ENCODE measurements around the gene ADARB1. TPM values are rescaled to one million over a fixed set of nuclear protein-coding genes. Genes with fewer than 3 reads are reported as not detected.
"Not testable (repeated sequence)": the region's sequence is repeated elsewhere in the genome, so short reads cannot be mapped to it uniquely, and the experiment has no call there.

Gene ADARB1
- total RNA-seq, 2 experiments from 2014 or later = 27.5 to 28.6 TPM

DNA sequence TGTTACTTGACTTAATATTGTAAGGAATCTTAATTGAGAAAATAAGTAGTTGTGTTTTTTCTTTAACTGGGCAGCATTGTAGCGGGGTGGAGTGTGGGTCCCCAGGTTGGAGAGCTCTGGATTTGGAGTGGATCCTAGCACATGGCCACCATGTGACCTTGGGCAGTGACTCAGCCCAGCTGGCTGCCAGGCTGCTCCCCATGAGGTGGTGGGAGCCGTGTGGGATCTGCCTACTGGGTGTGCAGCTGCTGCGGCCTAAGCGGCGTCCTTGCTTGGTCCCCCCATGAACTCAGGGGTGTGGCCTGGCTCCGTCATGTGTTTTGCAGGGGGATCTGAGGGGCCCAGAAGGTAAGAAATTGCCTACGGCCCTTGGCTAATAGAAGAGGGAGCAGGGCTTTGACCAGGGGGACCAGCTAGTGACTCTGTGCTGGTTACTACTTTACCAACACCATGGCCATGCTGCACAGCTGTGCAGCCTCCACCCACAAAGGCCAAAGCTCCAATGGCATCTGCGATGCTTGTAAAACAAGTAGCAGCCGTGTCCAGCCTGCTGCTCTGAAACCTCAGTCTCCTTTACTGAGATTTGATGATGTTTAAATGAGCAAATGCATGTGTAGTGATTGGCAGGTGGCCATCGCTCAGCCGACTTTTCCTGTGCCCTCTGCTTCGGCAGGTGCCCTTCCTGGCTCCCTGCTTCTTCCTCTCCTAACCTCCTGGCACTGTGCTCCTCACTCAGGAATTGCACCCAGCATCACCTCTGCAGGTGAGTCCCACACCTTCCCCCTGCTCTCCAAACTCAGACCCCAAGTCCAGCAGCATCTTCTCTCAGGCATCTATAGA lies 68.3 kb downstream of the ADARB1 start:
- no peaks in the 10 kb centered on the region for H3K9me3 ChIP-seq (ENCODE audit: control insufficient read depth in 1 of 2, insufficient read depth in 1 of 2, low read length in 2 of 2)
- DNase-seq (no peak), ATAC-seq (ENCODE audit: poor library complexity) (no peak)
- intact Hi-C loops (cut with DNase I, micrococcal nuclease) = no loop called here
- Mint-ChIP-seq H3K27ac (no peak overlapping the region), H3K4me3 (no peak overlapping the region), H3K9me3 (no peaks in the 10 kb centered on the region), H3K4me1 (ENCODE audit: low read depth) (peaks cover 13% of the 10 kb centered on the region), H3K36me3 (ENCODE audit: low read depth) (peaks cover 49% of the 10 kb centered on the region), H3K27me3 (no peaks in the 10 kb centered on the region)
- H3K4me1 ChIP-seq (ENCODE audit: insufficient read depth, low read length) = peaks cover 8% of the 10 kb centered on the region
- H3K27ac ChIP-seq (ENCODE audit: low read depth in 1 of 2, low read length in 2 of 2) = no peak overlapping the region
- H3K4me3 ChIP-seq (ENCODE audit: low read length) = no peak overlapping the region
- CTCF ChIA-PET = interaction anchor here (3.3 kb wide), 1 partner anchor 14 kb away, joined by 12 read pairs; no protein-coding TSS in a partner anchor
- H3K36me3 ChIP-seq (ENCODE audit: insufficient read depth, low read length) = peaks cover 10% of the 10 kb centered on the region
- POLR2A ChIA-PET = no interaction called here
- TF ChIP-seq, protein P1, sequence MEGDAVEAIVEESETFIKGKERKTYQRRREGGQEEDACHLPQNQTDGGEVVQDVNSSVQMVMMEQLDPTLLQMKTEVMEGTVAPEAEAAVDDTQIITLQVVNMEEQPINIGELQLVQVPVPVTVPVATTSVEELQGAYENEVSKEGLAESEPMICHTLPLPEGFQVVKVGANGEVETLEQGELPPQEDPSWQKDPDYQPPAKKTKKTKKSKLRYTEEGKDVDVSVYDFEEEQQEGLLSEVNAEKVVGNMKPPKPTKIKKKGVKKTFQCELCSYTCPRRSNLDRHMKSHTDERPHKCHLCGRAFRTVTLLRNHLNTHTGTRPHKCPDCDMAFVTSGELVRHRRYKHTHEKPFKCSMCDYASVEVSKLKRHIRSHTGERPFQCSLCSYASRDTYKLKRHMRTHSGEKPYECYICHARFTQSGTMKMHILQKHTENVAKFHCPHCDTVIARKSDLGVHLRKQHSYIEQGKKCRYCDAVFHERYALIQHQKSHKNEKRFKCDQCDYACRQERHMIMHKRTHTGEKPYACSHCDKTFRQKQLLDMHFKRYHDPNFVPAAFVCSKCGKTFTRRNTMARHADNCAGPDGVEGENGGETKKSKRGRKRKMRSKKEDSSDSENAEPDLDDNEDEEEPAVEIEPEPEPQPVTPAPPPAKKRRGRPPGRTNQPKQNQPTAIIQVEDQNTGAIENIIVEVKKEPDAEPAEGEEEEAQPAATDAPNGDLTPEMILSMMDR (IDR thresholded peaks at IDR 0.05) = no peak
- H3K27me3 ChIP-seq (ENCODE audit: control insufficient read depth in 1 of 2, insufficient read depth in 2 of 2, low read length in 2 of 2) = no peaks in the 10 kb centered on the region

DNA sequence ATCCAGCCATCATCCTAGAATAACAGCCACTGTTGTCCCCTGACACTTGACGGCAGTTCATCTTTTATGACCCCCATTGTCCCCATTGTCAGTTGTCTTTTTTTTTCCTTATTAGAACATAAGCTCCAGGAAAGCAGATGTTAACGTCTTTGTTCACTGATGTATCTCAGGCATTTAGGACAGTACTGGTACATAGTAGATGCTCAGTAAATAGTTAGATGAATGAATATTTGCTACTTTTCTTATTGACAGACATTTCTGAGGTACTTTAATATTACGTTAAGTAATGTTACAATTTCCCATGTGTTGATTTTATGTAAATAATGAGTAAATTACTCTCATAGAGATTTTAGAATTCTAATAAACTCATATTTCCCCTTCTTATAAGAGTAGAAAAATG lies 69.5 kb downstream of the ADARB1 start:
- Mint-ChIP-seq H3K4me3 (no peak overlapping the region), H3K27me3 (no peaks in the 10 kb centered on the region), H3K9me3 (no peaks in the 10 kb centered on the region), H3K27ac (no peak overlapping the region), H3K4me1 (ENCODE audit: low read depth) (peaks cover 9% of the 10 kb centered on the region), H3K36me3 (ENCODE audit: low read depth) (peaks cover 58% of the 10 kb centered on the region)
- Histone ChIP-seq H3K27ac (ENCODE audit: low read depth in 1 of 2, low read length in 2 of 2) (no peak overlapping the region), H3K36me3 (ENCODE audit: insufficient read depth, low read length) (peaks cover 15% of the 10 kb centered on the region), H3K27me3 (ENCODE audit: control insufficient read depth in 1 of 2, insufficient read depth in 2 of 2, low read length in 2 of 2) (no peaks in the 10 kb centered on the region), H3K4me3 (ENCODE audit: low read length) (no peak overlapping the region), H3K9me3 (ENCODE audit: control insufficient read depth in 1 of 2, insufficient read depth in 1 of 2, low read length in 2 of 2) (no peaks in the 10 kb centered on the region), H3K4me1 (ENCODE audit: insufficient read depth, low read length) (peaks cover 5% of the 10 kb centered on the region)
- ChIA-PET CTCF (interaction anchor here (1.0 kb wide), 1 partner anchor 15 kb away, joined by 3 read pairs; no protein-coding TSS in a partner anchor), POLR2A (no interaction called here)
- TF ChIP-seq, protein P1 (IDR thresholded peaks at IDR 0.05) = no peak
- DNase-seq = no peak
- no peak for ATAC-seq (ENCODE audit: poor library complexity)
- intact Hi-C loops (cut with DNase I, micrococcal nuclease) = no loop called here

DNA sequence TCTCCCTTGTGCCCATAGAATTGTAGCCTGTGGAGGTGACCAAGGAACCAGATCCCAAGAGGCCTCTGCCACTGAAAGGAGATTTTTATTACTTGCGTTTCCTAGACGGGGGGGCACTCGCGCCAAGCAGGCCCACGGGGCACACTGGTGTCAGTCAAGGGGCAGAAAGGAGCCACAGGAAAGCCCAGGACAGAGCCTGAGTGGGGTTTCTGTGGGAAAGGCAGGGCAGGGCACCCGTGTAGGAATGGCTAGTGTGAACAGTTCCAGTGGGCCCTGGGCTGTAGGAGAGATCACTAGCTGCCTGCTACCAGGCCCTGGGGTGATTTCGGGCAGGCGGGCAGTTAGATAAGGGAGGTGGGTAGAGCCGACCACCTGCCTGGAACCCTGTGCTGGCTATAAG lies 70.8 kb downstream of the ADARB1 start:
- Histone ChIP-seq H3K27ac (ENCODE audit: low read depth in 1 of 2, low read length in 2 of 2) (no peak overlapping the region), H3K9me3 (ENCODE audit: control insufficient read depth in 1 of 2, insufficient read depth in 1 of 2, low read length in 2 of 2) (no peaks in the 10 kb centered on the region), H3K27me3 (ENCODE audit: control insufficient read depth in 1 of 2, insufficient read depth in 2 of 2, low read length in 2 of 2) (no peaks in the 10 kb centered on the region), H3K4me3 (ENCODE audit: low read length) (no peak overlapping the region), H3K36me3 (ENCODE audit: insufficient read depth, low read length) (peaks cover 15% of the 10 kb centered on the region), H3K4me1 (ENCODE audit: insufficient read depth, low read length) (peaks cover 4% of the 10 kb centered on the region)
- ChIA-PET POLR2A (no interaction called here), CTCF (interaction anchor here (0.9 kb wide), 1 partner anchor 17 kb away, joined by 3 read pairs; no protein-coding TSS in a partner anchor)
- TF ChIP-seq, protein P1 (IDR thresholded peaks at IDR 0.05) = no peak
- H3K9me3 Mint-ChIP-seq = no peaks in the 10 kb centered on the region
- H3K36me3 Mint-ChIP-seq (ENCODE audit: low read depth) = peaks cover 58% of the 10 kb centered on the region
- H3K27ac Mint-ChIP-seq = no peak overlapping the region
- DNase-seq (no peak), ATAC-seq (ENCODE audit: poor library complexity) (no peak)
- no peaks in the 10 kb centered on the region for H3K27me3 Mint-ChIP-seq
- intact Hi-C loops (cut with DNase I, micrococcal nuclease) = no loop called here
- H3K4me3 Mint-ChIP-seq = no peak overlapping the region
- peaks cover 8% of the 10 kb centered on the region for H3K4me1 Mint-ChIP-seq (ENCODE audit: low read depth)

DNA sequence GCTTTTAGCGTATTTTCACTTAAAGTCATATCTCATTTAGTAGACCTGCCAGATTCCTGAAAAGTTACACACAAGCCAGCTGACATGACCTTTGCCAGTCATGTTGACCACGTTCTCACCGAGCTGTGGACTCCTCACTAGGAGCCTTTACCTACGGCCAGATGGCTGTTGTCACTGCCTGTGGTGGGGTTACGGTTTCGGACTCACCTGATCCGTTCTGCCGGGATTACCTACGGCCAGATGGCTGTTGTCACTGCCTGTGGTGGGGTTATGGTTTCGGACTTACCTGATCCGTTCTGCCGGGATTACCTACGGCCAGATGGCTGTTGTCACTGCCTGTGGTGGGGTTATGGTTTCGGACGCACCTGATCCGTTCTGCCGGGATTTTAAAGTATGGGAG lies 71.5 kb downstream of the ADARB1 start:
- H3K4me3 Mint-ChIP-seq; POLR2A ChIA-PET; H3K27me3 Mint-ChIP-seq; intact Hi-C loops (cut with DNase I, micrococcal nuclease); H3K4me1 ChIP-seq (ENCODE audit: insufficient read depth, low read length); H3K27ac Mint-ChIP-seq; DNase-seq; H3K27me3 ChIP-seq (ENCODE audit: control insufficient read depth in 1 of 2, insufficient read depth in 2 of 2, low read length in 2 of 2); H3K9me3 ChIP-seq (ENCODE audit: control insufficient read depth in 1 of 2, insufficient read depth in 1 of 2, low read length in 2 of 2); H3K4me3 ChIP-seq (ENCODE audit: low read length); H3K4me1 Mint-ChIP-seq (ENCODE audit: low read depth); ATAC-seq (ENCODE audit: poor library complexity); H3K27ac ChIP-seq (ENCODE audit: low read depth in 1 of 2, low read length in 2 of 2); H3K9me3 Mint-ChIP-seq: not testable (repeated sequence)
- H3K36me3 Mint-ChIP-seq (ENCODE audit: low read depth) = peaks cover 54% of the 10 kb centered on the region
- CTCF ChIA-PET = interaction anchor here (0.9 kb wide), 1 partner anchor 18 kb away, joined by 3 read pairs; no protein-coding TSS in a partner anchor
- peaks cover 15% of the 10 kb centered on the region for H3K36me3 ChIP-seq (ENCODE audit: insufficient read depth, low read length)

All from CD4-positive, alpha-beta T cell (primary cell).